Kidney epithelial cell (primary cell): ENCODE results near the gene PRMT2. TPM values are rescaled to one million over a fixed set of nuclear protein-coding genes. Genes with fewer than 3 reads are reported as not detected.

Experiments used
- DNase-seq: peaks from one replicate; pipeline ENCODE4 v3.0.0-alpha.2; 2010; ENCODE audit warnings: low read depth
- H3K27me3 ChIP-seq: 2 replicates; pipeline ENCODE4 v1.6.0; 2011; ENCODE audit warnings: low read length; ENCODE audit not compliant: control insufficient read depth, insufficient read depth
- H3K36me3 ChIP-seq: 2 replicates; pipeline ENCODE4 v1.5.1; 2011; ENCODE audit warnings: low read length; ENCODE audit not compliant: control insufficient read depth, insufficient read depth
- H3K4me3 ChIP-seq: 2 replicates; pipeline ENCODE4 v1.5.1; 2011; ENCODE audit warnings: low read depth, mild to moderate bottlenecking, control low read depth, low read length
- CTCF ChIP-seq: IDR thresholded peaks from 2 replicates; pipeline ENCODE4 v1.5.1; 2011; ENCODE audit warnings: mild to moderate bottlenecking, moderate library complexity, low read length, control low read depth, inconsistent platforms; ENCODE audit not compliant: insufficient read depth, poor library complexity, severe bottlenecking
- total RNA-seq: library from RNA; depleted of rRNA; stranded (reverse); fragments of >200 nt; gene quantifications from 2 replicates; pipeline ENCODE4 v1.2.3, GENCODE V29; 2015

Gene PRMT2
- total RNA-seq, 1 donor from 2014 or later, result 66.7 TPM

GRCh38 chr21:46662765-46663500 lies 27.5 kb downstream of the PRMT2 start:
- TF ChIP-seq CTCF, result no peak
- Histone ChIP-seq H3K36me3 (peaks cover 6% of the 10 kb centered on the region), H3K4me3 (no peak overlapping the region), H3K27me3 (no peaks in the 10 kb centered on the region)
- DNase-seq, result no peak

DNA sequence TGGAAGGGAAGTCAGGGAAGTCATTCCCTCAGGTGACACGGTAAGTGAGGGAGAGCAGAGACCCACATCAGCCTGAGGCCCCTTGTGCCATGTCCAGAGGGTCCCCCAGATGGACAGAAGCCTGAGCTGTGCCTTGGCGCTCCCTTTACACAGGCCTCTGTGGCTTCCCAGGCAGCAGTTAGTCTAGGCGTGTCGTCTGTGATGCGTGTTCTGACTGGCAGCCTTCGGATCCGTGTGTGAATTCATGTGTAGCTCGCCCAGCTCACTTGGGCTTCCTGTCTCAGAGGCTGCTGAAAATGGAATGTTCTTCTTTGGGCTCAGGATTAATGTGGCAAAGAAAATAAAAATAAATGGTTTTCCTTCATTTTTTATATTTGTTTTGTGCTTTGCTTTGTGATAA lies 28.3 kb downstream of the PRMT2 start:
- Histone ChIP-seq H3K36me3 (peaks cover 4% of the 10 kb centered on the region), H3K27me3 (no peaks in the 10 kb centered on the region), H3K4me3 (no peak overlapping the region)
- DNase-seq, result no peak
- no peak for TF ChIP-seq CTCF

DNA sequence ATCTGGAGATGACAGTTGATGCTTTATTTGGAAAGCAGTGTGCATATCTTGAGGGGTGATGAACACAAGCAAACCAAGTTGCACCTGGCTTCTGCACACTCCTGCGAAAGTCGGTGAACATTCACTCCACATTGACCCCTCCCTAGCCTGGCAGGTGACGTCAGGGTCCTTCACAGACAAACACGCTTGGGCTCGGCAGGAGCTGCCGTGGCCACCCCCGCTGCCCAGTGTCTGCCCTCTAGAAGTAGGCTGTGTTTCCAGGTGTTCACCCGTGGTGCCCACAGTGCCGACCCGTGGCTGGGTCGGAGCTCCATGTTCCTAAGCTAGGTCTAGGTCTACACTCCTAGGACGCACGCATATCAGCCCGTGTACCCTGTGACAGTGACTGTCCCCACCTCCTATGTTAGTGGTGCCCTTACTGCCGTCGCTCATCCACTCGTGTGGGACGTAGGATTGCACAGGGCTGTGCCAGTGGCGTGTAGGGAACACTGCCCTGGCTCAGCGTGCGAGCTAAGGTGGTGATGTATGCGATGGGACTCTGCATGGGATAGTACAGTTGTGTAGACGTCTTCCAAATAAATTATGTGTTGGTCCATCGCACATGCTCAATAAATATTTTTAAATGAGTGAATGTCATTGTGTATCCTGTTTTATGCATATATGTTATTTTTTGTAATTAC lies 29.0 kb downstream of the PRMT2 start:
- Histone ChIP-seq H3K27me3 (no peaks in the 10 kb centered on the region), H3K4me3 (no peak overlapping the region), H3K36me3 (peaks cover 3% of the 10 kb centered on the region)
- DNase-seq, result no peak
- TF ChIP-seq CTCF, result no peak

GRCh38 chr21:46665566-46665965 lies 30.1 kb downstream of the PRMT2 start:
- no peak for DNase-seq
- TF ChIP-seq CTCF, result no peak
- no peak overlapping the region for H3K4me3 ChIP-seq
- H3K27me3 ChIP-seq, result no peaks in the 10 kb centered on the region
- peaks cover 3% of the 10 kb centered on the region for H3K36me3 ChIP-seq

- no peak for DNase-seq
Observed at GRCh38 chr21:46666941-46667740, 31.7 kb downstream of the PRMT2 start.

More at GRCh38 chr21:46666941-46667740, 31.7 kb downstream of the PRMT2 start:
- no peak for TF ChIP-seq CTCF
- peaks cover 3% of the 10 kb centered on the region for H3K36me3 ChIP-seq
- H3K4me3 ChIP-seq, result peak overlapping the region; percentile 54
- H3K27me3 ChIP-seq, result no peaks in the 10 kb centered on the region
